DOHH2 (cell line): ENCODE data around the gene HLA-DQB1.

Experiments
- H3F3A ChIP-seq: fragments of 200-600 bp; sonication (generic), shearing (Covaris generic); 2 replicates; pipeline ENCODE4 v1.6.0; 2016; ENCODE audit warnings: antibody characterized with exemption, mild to moderate bottlenecking; ENCODE audit not compliant: control insufficient read depth, insufficient read depth
- H3K27ac ChIP-seq: fragments of 200-600 bp; sonication (generic); 2 replicates; pipeline ENCODE4 v1.5.1; 2014; ENCODE audit warnings: low read depth, mild to moderate bottlenecking, low read length, moderate library complexity
- H3K27me3 ChIP-seq: fragments of 200-600 bp; sonication (generic); 2 replicates; pipeline ENCODE4 v1.6.1; 2014; ENCODE audit warnings: mild to moderate bottlenecking, low read length, mixed read lengths; ENCODE audit not compliant: control insufficient read depth
- H3K36me3 ChIP-seq: fragments of 200-600 bp; sonication (generic); 2 replicates; pipeline ENCODE4 v1.6.1; 2014; ENCODE audit warnings: mild to moderate bottlenecking, low read length, moderate library complexity, mixed read lengths; ENCODE audit not compliant: control insufficient read depth
- H3K4me1 ChIP-seq: fragments of 200-600 bp; sonication (generic); 2 replicates; pipeline ENCODE4 v1.6.1; 2014; ENCODE audit warnings: mild to moderate bottlenecking, low read length, mixed read lengths; ENCODE audit not compliant: control insufficient read depth
- H3K4me2 ChIP-seq: fragments of 200-600 bp; sonication (generic); 2 replicates; pipeline ENCODE4 v1.6.0; 2014; ENCODE audit warnings: mild to moderate bottlenecking, low read length, moderate library complexity
- H3K4me3 ChIP-seq: fragments of 200-600 bp; sonication (generic); 2 replicates; pipeline ENCODE4 v1.5.1; 2014; ENCODE audit warnings: mild to moderate bottlenecking, low read length, mixed read lengths
- H3K79me2 ChIP-seq: fragments of 200-600 bp; sonication (generic); 2 replicates; pipeline ENCODE4 v1.6.1; 2014; ENCODE audit warnings: mild to moderate bottlenecking, low read length, mixed read lengths; ENCODE audit not compliant: control insufficient read depth
- H3K9me2 ChIP-seq: fragments of 200-600 bp; sonication (generic); replicated peaks from 2 replicates; pipeline ENCODE4 v1.6.1; 2014; ENCODE audit warnings: mild to moderate bottlenecking, low read length, mixed read lengths; ENCODE audit not compliant: control insufficient read depth
- H3K9me3 ChIP-seq: fragments of 200-600 bp; sonication (generic); 2 replicates; pipeline ENCODE4 v1.6.1; 2014; ENCODE audit warnings: antibody characterized with exemption, low read length, mixed read lengths; ENCODE audit not compliant: control insufficient read depth, insufficient read depth
- H4K20me1 ChIP-seq: fragments of 200-600 bp; sonication (generic); 2 replicates; pipeline ENCODE4 v1.6.0; 2014; ENCODE audit warnings: low read depth, mild to moderate bottlenecking, antibody characterized with exemption, low read length, moderate library complexity; ENCODE audit not compliant: control insufficient read depth, insufficient read depth
- CTCF ChIP-seq: fragments of 200-600 bp; sonication (generic); IDR thresholded peaks from one replicate; pipeline ENCODE4 v1.5.1; 2014; ENCODE audit warnings: antibody characterized with exemption, mild to moderate bottlenecking, low read depth, low read length; ENCODE audit not compliant: poor library complexity, severe bottlenecking
- EZH2phosphoT487 ChIP-seq: fragments of 200-600 bp; sonication (generic); IDR thresholded peaks from 2 replicates; pipeline ENCODE4 v1.6.1; 2017; ENCODE audit warnings: borderline replicate concordance, mild to moderate bottlenecking, antibody characterized with exemption, low read length, moderate library complexity, mixed read lengths

Gene HLA-DQB1

DNA sequence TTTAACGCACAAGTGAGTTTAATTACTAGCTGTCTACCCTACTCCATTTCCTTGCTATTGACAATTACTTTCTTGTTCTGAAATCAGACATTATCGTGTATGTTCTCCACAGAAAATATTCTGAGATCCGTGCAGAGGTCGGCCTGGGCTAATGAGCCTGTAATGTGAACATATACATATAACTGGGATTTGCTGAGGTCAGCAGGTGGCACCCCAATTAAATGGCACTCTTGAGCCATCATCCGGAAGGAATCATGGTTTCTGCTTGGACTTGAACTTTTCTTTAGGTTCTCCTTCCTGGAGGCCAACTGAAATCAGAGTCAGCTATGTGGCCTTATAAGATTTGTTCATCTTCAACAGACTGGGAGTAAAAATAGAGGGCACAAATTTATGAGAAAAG lies 3.6 kb downstream of the HLA-DQB1 start:
- Histone ChIP-seq H4K20me1 (no peaks in the 10 kb centered on the region), H3K9me3 (no peaks in the 10 kb centered on the region), H3K9me2 (no peaks in the 10 kb centered on the region), H3K27ac (no peak overlapping the region), H3K4me1 (peaks cover 91% of the 10 kb centered on the region), H3K36me3 (peaks cover 29% of the 10 kb centered on the region), H3K27me3 (0 out of 2 replicates have a peak, but pooled peaks cover 4% of the 10 kb centered on the region), H3K79me2 (peaks cover 16% of the 10 kb centered on the region), H3F3A (peaks cover 23% of the 10 kb centered on the region), H3K4me2 (peak overlapping the region; percentile 10; the same call in 1 of the 2 replicates), H3K4me3 (no peak overlapping the region)
- TF ChIP-seq EZH2phosphoT487 (no peak), CTCF (no peak)

DNA sequence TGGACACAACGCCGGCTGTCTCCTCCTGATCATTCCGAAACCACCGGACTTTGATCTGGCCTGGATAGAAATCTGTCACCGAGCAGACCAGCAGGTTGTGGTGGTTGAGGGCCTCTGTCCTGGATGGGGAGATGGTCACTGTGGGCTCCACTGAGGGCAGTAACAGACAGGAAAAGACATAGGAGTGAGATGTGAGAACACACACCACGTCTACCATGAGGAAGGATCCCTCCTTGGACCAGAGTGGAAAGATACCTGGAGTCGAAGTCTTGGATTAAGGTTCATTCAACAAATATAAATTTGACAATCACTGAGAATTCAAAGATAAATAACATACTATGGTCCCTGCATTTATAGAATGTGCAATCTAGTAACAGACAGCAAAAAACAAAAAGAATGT lies 4.4 kb downstream of the HLA-DQB1 start:
- Histone ChIP-seq H3K9me3 (no peaks in the 10 kb centered on the region), H3K4me3 (no peak overlapping the region), H3K27me3 (0 out of 2 replicates have a peak, but pooled peaks cover 4% of the 10 kb centered on the region), H3K4me2 (no peak overlapping the region), H3K4me1 (peaks cover 91% of the 10 kb centered on the region), H3K79me2 (peaks cover 16% of the 10 kb centered on the region), H3K27ac (no peak overlapping the region), H3F3A (peaks cover 19% of the 10 kb centered on the region), H3K36me3 (peaks cover 29% of the 10 kb centered on the region), H3K9me2 (no peaks in the 10 kb centered on the region), H4K20me1 (no peaks in the 10 kb centered on the region)
- TF ChIP-seq EZH2phosphoT487 (no peak), CTCF (no peak)

DNA sequence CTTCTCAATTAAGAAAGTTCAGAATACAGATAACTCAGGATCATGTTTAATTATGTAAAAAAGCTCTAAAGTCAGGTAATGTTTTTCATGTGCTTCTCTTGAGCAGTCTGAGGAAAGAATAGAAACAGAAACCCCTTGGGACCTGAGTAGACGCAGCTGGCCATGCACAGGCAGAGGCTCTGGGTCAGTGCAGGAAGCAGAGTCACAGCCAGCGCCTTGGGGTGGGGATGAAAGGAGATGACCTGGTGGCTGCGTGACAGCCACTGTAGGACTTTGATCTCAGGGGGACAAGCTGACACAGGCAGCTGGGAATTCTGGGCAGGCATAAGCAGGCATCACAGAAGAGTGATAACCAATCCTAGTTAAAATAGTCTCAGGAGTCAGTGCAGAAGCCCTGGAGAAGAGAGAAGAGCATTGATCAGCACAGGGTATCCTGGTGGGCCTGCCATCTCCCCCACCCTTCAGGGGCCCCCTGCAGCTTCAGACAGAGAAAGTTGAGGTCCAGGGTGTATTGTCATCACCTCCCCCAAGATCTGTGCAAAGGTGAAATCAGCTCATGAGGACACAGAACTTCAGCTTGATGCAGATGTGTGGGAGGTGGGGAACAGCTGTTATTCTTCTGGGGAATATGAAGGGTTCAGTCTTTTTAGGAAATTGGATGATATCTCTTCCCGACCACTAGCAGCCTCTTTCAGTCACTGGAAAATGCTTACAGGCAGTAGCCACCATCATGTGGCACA lies 6.4 kb downstream of the HLA-DQB1 start:
- Histone ChIP-seq H3K9me2 (no peaks in the 10 kb centered on the region), H3K27me3 (no peaks in the 10 kb centered on the region), H3K4me2 (peak overlapping the region; percentile 69), H3F3A (peaks cover 15% of the 10 kb centered on the region), H3K79me2 (peaks cover 4% of the 10 kb centered on the region), H3K36me3 (peaks cover 26% of the 10 kb centered on the region), H4K20me1 (no peaks in the 10 kb centered on the region), H3K9me3 (peaks cover 4% of the 10 kb centered on the region), H3K27ac (peak overlapping the region; percentile 69), H3K4me3 (peak overlapping the region; percentile 53), H3K4me1 (peaks cover 74% of the 10 kb centered on the region)
- TF ChIP-seq CTCF = no peak
- TF ChIP-seq EZH2phosphoT487 = no peak
